GM23248 (cell line): ENCODE results near the gene PFKP. TPM values are rescaled to one million over a fixed set of nuclear protein-coding genes. Genes with fewer than 3 reads are reported as not detected.

Source experiments
- DNase-seq: peaks from one replicate; pipeline ENCODE4 v3.0.0-alpha.2; 2015
- H2AFZ ChIP-seq: fragments of 200-600 bp; sonication (generic); 2 replicates; pipeline ENCODE4 v1.6.1; 2016; ENCODE audit warnings: antibody characterized with exemption
- H3F3A ChIP-seq: fragments of 200-600 bp; sonication (generic); 2 replicates; pipeline ENCODE4 v1.6.1; 2016; ENCODE audit warnings: mild to moderate bottlenecking, antibody characterized with exemption, mixed run types; ENCODE audit not compliant: insufficient read depth
- H3K27ac ChIP-seq: fragments of 200-600 bp; sonication (generic); 2 replicates; pipeline ENCODE4 v1.5.1; 2016; ENCODE audit warnings: mild to moderate bottlenecking
- H3K27me3 ChIP-seq: fragments of 200-600 bp; sonication (generic); replicated peaks from 2 replicates; pipeline ENCODE4 v1.6.1; 2016; ENCODE audit warnings: mild to moderate bottlenecking; ENCODE audit not compliant: insufficient read depth
- H3K36me3 ChIP-seq: fragments of 200-600 bp; sonication (generic); 2 replicates; pipeline ENCODE4 v1.6.1; 2016; ENCODE audit warnings: low read depth, mild to moderate bottlenecking
- H3K4me1 ChIP-seq: fragments of 200-600 bp; sonication (generic); 2 replicates; pipeline ENCODE4 v1.6.1; 2016; ENCODE audit warnings: mild to moderate bottlenecking; ENCODE audit not compliant: insufficient read depth
- H3K4me2 ChIP-seq: fragments of 200-600 bp; sonication (generic); one replicate; pipeline ENCODE4 v1.6.1; 2016; ENCODE audit warnings: mild to moderate bottlenecking; ENCODE audit not compliant: unreplicated experiment
- H3K4me3 ChIP-seq: fragments of 200-600 bp; sonication (generic); 2 replicates; pipeline ENCODE4 v1.5.1; 2016; ENCODE audit warnings: mild to moderate bottlenecking
- H3K79me2 ChIP-seq: fragments of 200-600 bp; sonication (generic); 2 replicates; pipeline ENCODE4 v1.6.1; 2016; ENCODE audit warnings: mild to moderate bottlenecking; ENCODE audit not compliant: insufficient read depth
- H3K9ac ChIP-seq: fragments of 200-600 bp; sonication (generic); 2 replicates; pipeline ENCODE4 v1.6.1; 2016; ENCODE audit warnings: mild to moderate bottlenecking
- H3K9me2 ChIP-seq: fragments of 200-600 bp; sonication (generic); 2 replicates; pipeline ENCODE4 v1.6.1; 2016; ENCODE audit warnings: mixed run types, mild to moderate bottlenecking, moderate library complexity; ENCODE audit not compliant: insufficient read depth
- H3K9me3 ChIP-seq: fragments of 200-600 bp; sonication (generic); one replicate; pipeline ENCODE4 v1.6.1; 2017; ENCODE audit warnings: low read depth
- H4K20me1 ChIP-seq: fragments of 200-600 bp; sonication (generic); 2 replicates; pipeline ENCODE4 v1.6.0; 2016; ENCODE audit not compliant: insufficient read depth
- EZH2 ChIP-seq: fragments of 200-600 bp; sonication (generic); IDR thresholded peaks from 2 replicates; pipeline ENCODE4 v1.6.1; 2018; ENCODE audit warnings: antibody characterized with exemption, mild to moderate bottlenecking; ENCODE audit not compliant: insufficient read depth, poor library complexity, severe bottlenecking
- EZH2phosphoT487 ChIP-seq: fragments of 200-600 bp; sonication (generic); IDR thresholded peaks from 2 replicates; pipeline ENCODE4 v1.6.1; 2018; ENCODE audit warnings: antibody characterized with exemption, moderate library complexity, mild to moderate bottlenecking, low read depth; ENCODE audit not compliant: insufficient read depth
- WGBS, 2 experiments: methylation state at CpG; one replicate each; pipeline ENCODE4 v1.1.6; 2015 to 2017; ENCODE audit warnings: low lambda C conversion rate in 2 of 2, low coverage in 1 of 2; ENCODE audit errors: missing lambda C conversion rate in 2 of 2; 5-methylcytosine and 5-hydroxymethylcytosine counted together
- in situ Hi-C: fragments of 300-500 bp; cut with MboI; formaldehyde crosslinking; loops from 2 replicates; pipeline ENCODE4 v1.15.0; 2020
- polyA plus RNA-seq: library from polyadenylated mRNA; unstranded; fragments of >200 nt; fragmentation: Nextera tagmentation; extraction: Ambion mirVana; gene quantifications from 2 replicates; pipeline ENCODE4 v1.2.1, GENCODE V29; 2016
- total RNA-seq: library from RNA; depleted of rRNA; stranded (reverse); fragments of >200 nt; shearing (Covaris generic); gene quantifications from 2 replicates; pipeline ENCODE4 v1.2.3, GENCODE V29; 2014

The PFKP gene
- total and polyA plus RNA-seq, 2 experiments from 2014 or later: 133 to 159 TPM

GRCh38 chr10:3071405-3072198 lies 4.3 kb downstream of the PFKP start:
- Histone ChIP-seq H3K4me1 (peaks cover 17% of the 10 kb centered on the region; the same call in 1 of the 2 replicates), H3K4me2 (no peak overlapping the region), H4K20me1 (0 out of 2 replicates have a peak, but pooled peaks cover 6% of the 10 kb centered on the region), H3K4me3 (no peak overlapping the region), H3K9me3 (no peaks in the 10 kb centered on the region), H2AFZ (no peak overlapping the region), H3K9me2 (no peaks in the 10 kb centered on the region), H3K79me2 (peaks cover 80% of the 10 kb centered on the region), H3K9ac (no peak overlapping the region), H3K27me3 (no peaks in the 10 kb centered on the region), H3F3A (peaks cover 4% of the 10 kb centered on the region; the same call in 1 of the 2 replicates), H3K27ac (0 out of 2 replicates have a peak overlapping the region, but pooled peaks have one; percentile 31), H3K36me3 (peaks cover 6% of the 10 kb centered on the region; the same call in 1 of the 2 replicates)
- TF ChIP-seq EZH2 (no peak), EZH2phosphoT487 (no peak)
- in situ Hi-C loops: no loop called here
- 96% methylated on average over 13 of the region's 13 CpGs for WGBS, 2 experiments
- peak; percentile 82 for DNase-seq

GRCh38 chr10:3072641-3073360 lies 5.5 kb downstream of the PFKP start:
- Histone ChIP-seq H3K4me2 (no peak overlapping the region), H3K27ac (no peak overlapping the region), H3K9ac (no peak overlapping the region), H3K36me3 (peaks cover 6% of the 10 kb centered on the region; the same call in 1 of the 2 replicates), H2AFZ (no peak overlapping the region), H3K79me2 (peaks cover 92% of the 10 kb centered on the region), H3F3A (peaks cover 8% of the 10 kb centered on the region; the same call in 1 of the 2 replicates), H3K9me2 (no peaks in the 10 kb centered on the region), H3K9me3 (no peaks in the 10 kb centered on the region), H3K4me1 (peaks cover 17% of the 10 kb centered on the region; the same call in 1 of the 2 replicates), H4K20me1 (0 out of 2 replicates have a peak, but pooled peaks cover 6% of the 10 kb centered on the region), H3K4me3 (no peak overlapping the region), H3K27me3 (no peaks in the 10 kb centered on the region)
- in situ Hi-C loops: no loop called here
- WGBS, 2 experiments: 96 to 97% methylated on average over 10 of the region's 10 CpGs
- no peak for DNase-seq
- TF ChIP-seq EZH2 (no peak), EZH2phosphoT487 (no peak)

GRCh38 chr10:3074145-3074665 lies 6.9 kb downstream of the PFKP start:
- H3K4me1 ChIP-seq: peaks cover 16% of the 10 kb centered on the region; the same call in 1 of the 2 replicates
- H3K4me2 ChIP-seq: no peak overlapping the region
- no peak overlapping the region for H2AFZ ChIP-seq
- in situ Hi-C loops: no loop called here
- H3K27ac ChIP-seq: no peak overlapping the region
- peaks cover 6% of the 10 kb centered on the region; the same call in 1 of the 2 replicates for H3K36me3 ChIP-seq
- H3K27me3 ChIP-seq: no peaks in the 10 kb centered on the region
- 92 to 95% methylated on average over 7 of the region's 7 CpGs for WGBS, 2 experiments
- peaks cover 98% of the 10 kb centered on the region for H3K79me2 ChIP-seq
- H3K9me3 ChIP-seq: no peaks in the 10 kb centered on the region
- TF ChIP-seq EZH2phosphoT487 (no peak), EZH2 (no peak)
- H3K9me2 ChIP-seq: no peaks in the 10 kb centered on the region
- DNase-seq: no peak
- peaks cover 8% of the 10 kb centered on the region; the same call in 1 of the 2 replicates for H3F3A ChIP-seq
- H4K20me1 ChIP-seq: 0 out of 2 replicates have a peak, but pooled peaks cover 6% of the 10 kb centered on the region
- no peak overlapping the region for H3K9ac ChIP-seq
- no peak overlapping the region for H3K4me3 ChIP-seq

GRCh38 chr10:3074985-3075600 lies 7.7 kb downstream of the PFKP start:
- no peaks in the 10 kb centered on the region for H3K9me2 ChIP-seq
- 95 to 96% methylated on average over 10 of the region's 10 CpGs for WGBS, 2 experiments
- in situ Hi-C loops: no loop called here
- no peak for DNase-seq
- no peak overlapping the region for H3K4me3 ChIP-seq
- no peaks in the 10 kb centered on the region for H3K9me3 ChIP-seq
- H3K36me3 ChIP-seq: peaks cover 4% of the 10 kb centered on the region; the same call in 1 of the 2 replicates
- no peak overlapping the region for H3K9ac ChIP-seq
- H3K27ac ChIP-seq: no peak overlapping the region
- 0 out of 2 replicates have a peak, but pooled peaks cover 9% of the 10 kb centered on the region for H3K4me1 ChIP-seq
- H2AFZ ChIP-seq: no peak overlapping the region
- H3K27me3 ChIP-seq: no peaks in the 10 kb centered on the region
- peaks cover 95% of the 10 kb centered on the region for H3K79me2 ChIP-seq
- H3F3A ChIP-seq: peaks cover 8% of the 10 kb centered on the region; the same call in 1 of the 2 replicates
- H4K20me1 ChIP-seq: 0 out of 2 replicates have a peak, but pooled peaks cover 6% of the 10 kb centered on the region
- no peak overlapping the region for H3K4me2 ChIP-seq
- TF ChIP-seq EZH2phosphoT487 (no peak), EZH2 (no peak)
